Activated naive CD8-positive, alpha-beta T cell treated with anti-CD3 and anti-CD28 coated beads, Interleukin-2, amount 50 U/mL, for 16 hours (primary cell): ENCODE data around the gene TNFRSF6B.
"Not testable (repeated sequence)": the region's sequence is repeated elsewhere in the genome, so short reads cannot be mapped to it uniquely, and the experiment has no call there.

Source experiments
- DNase-seq: peaks from one replicate; pipeline ENCODE4 v3.0.0-alpha.2; 2020; ENCODE audit warnings: low read depth, low spot score

Gene TNFRSF6B

DNA sequence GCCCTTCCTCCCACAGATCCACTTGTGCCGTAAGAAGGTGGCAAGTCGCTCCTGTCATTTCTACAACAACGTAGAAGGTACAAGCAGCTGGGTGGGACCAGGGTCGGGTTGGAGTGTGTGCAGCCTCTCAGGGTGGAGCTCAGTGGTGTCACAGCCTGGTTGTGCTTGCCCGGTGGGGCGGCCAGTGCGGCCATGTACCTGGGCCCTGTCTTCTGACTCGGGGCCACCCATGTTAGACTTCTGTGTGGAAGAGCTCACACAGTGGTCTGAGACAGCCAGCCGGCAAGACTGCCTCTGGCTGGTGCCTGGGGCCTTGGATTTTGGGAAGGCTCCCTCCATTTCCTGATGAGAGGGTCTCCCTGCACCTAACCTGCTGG, 33.7 kb upstream of the TNFRSF6B start:
- no peak for DNase-seq

DNA sequence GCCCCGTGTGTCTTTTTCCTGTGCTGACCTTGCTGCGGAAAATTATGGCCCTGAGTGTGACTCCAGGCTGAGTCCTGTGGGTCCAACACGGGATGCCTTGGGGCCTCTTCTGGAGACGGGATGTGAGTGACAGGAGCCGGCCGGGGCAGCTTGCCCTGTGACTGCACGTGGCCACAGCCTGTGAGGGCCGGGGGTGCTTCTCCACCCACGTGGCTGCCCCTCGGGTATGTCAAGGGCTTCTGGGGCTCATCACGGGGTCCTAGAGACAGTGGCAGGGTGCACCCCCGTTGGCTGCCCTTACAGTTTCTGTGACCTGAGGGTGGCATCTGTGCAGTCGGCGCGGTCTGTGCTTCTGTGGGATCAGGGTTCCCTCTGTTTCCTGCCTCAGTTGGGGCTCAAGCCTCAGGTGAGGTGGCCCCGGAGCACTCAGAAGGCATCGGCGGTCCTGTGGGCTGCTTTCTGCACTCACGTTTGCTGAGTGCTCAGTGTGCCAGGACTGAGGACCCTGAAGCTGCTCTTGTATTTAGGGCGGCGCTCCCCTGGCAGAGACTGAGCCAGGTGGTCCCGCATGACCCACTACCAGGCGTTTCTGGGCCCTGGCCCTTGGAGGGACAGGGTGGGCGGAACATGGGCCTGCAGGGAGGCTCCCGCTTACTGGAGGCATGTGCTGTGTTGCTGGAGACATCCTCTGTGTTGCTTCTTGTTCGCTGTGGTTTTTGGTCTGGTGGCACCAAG, 33.0 kb upstream of the TNFRSF6B start:
- DNase-seq, result no peak

DNA sequence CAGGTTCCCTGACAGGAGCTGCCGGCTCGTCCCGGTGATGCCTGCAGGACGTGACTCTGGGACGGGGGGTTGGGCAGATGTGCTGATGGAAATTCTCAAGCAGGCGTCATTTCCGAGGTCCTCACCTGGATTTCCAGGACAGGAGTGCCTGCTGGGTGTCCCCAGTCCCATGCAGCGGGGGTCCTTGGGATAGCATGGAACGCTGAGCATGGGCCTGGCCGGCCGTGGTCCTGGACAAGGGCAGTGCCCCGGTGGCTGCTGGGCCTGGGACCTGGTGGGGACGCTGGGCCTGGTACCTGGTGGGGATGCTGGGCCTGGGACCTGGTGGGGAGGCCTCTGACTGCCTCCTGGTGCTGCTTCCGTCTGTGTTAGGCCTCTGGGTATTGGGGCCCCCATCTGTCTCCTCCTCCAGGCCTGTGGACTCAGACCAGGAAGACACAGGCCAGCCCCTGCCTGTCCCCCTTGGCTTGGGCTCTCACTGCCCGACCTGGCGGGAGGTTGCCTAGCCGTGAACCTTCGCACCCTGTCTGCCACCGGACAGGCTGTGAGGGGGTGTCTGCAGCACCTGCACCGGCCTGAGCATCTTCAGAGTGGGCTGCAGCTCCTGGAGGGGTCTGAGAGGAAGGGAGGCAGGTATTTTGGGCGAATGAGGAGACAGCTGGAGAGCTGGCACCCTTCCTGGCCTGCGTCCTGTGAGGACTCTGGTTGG, 32.2 kb upstream of the TNFRSF6B start:
- no peak for DNase-seq

DNA sequence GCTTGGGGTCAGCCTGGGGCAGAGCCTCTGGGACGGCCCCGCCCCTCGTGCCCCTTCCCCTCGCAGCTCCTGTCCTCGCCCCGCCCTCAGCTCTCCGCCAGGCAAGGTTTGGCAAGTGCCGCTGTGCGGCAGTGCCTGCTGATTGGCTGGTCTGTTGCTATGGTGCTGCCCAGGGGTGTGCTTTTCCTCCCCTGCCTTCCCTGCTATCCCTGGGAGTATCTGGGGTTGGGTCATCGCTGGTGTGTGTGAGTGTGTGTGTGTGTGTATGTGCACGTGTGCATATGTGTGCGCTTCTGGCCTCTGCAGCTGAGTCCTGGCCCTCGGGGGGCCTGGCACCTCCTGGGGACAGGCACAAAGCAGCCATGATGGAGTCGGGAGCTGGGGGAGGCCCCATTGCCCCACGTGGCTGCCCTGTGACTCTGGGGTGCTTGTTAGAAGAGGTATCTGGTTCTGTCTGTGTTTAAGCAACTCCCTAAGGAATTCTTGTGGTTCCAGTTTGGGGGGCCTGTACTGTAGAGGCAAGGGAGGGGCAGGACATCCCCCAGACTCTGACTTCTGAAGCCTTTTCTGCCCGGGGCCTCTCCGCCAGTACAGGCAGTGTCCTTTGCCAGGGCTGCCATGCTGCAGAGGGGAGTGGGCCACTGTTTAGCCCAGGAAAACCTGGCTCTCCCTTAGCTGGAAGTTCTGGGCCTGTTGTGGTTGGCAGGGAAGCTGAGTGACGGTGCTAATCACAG, 31.4 kb upstream of the TNFRSF6B start:
- no peak for DNase-seq

DNA sequence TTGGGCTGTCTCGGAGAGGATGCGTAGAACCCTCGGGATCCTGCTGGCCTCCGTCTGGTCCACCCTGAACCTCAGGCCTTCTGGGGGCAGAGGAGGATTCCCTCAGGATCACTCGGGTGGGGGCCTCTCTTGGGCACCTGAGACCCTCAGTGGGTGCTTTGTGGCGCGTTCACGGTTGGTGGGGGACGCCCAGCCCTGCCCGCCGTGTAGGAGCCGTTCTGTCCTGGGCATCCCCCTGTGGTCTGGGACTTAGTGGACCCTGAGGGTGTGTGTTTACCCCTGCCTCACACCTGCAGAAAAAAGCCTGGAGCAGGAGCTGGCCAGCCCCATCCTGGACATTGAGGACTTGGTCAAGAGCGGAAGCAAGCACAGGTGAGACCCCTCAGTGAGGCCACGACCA, 30.7 kb upstream of the TNFRSF6B start:
- no peak for DNase-seq

DNA sequence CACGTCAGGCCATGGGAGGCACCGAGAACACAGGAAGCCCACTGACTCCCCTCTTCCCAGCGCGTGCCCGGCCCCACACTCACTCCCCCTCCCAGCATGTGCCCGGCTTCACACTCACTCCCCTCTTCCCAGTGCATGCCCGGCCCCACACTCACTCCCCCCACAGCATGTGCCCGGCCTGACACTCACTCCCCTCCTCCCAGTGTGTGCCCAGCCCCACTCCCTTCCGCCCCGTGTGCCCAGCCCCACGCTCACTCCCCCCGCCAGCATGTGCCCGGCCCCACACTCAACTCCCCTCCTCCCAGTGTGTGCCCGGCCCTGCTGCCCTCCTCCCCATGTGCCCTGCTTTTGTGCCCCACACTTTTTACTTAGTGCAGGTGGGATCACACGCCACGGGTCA, 28.6 kb upstream of the TNFRSF6B start:
- DNase-seq, result no peak

DNA sequence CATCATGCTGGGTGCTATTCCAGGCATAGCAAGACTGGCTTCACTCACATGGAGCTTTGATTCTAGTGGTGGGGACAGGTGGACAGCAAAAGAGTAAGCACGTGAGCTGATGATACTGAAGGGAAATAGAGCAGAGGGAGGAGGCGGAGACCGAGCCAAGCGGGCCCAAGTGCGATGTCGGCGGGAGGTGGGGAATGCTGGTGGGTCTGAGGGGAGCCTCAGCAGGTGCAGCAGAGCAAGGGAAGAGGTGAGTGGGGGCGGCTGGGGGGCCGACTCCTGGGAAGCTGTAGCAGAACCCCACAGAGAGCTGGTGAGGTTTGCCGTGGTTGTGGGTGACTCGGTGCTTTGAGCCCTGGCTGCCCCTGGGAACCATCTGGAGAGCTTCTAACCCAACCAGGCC, 28.1 kb upstream of the TNFRSF6B start:
- no peak for DNase-seq

DNA sequence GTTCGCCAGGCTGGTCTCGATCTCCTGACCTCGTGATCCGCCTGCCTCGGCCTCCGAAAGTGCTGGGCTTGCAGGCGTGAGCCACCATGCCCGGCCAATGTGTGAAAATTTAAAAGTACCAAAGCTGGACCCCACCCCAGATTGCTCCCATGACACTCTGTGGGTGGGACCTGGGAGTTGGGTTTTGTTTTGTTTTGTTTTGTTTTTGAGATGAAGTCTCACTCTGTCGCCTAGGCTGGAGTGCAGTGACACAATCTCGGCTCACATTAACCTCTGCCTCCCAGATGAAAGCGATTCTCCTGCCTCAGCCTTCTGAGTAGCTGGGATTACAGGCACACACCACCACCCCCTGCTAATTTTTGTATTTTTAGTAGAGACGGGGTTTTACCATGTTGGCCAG, 24.8 kb upstream of the TNFRSF6B start:
- DNase-seq, result not testable (repeated sequence)

DNA sequence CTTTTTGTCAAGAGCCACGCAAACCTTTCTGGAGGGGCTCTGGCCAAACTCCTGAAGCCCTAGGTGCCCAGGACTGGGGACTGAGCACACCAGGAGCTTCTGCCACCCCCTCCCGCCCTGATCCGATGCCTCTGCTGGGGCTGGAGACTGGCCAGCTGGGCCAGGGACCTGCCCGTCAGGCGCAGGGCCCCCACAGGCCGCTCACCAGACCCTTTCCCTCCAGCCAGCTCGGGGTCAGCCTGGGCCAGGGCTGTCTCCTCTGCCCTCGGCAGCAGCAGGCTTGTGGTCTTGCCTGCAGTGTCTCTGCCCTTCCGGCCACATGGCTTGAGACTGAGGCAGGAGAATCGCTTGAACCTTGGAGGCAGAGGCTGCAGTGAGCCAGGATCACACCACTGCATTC, 23.8 kb upstream of the TNFRSF6B start:
- no peak for DNase-seq

DNA sequence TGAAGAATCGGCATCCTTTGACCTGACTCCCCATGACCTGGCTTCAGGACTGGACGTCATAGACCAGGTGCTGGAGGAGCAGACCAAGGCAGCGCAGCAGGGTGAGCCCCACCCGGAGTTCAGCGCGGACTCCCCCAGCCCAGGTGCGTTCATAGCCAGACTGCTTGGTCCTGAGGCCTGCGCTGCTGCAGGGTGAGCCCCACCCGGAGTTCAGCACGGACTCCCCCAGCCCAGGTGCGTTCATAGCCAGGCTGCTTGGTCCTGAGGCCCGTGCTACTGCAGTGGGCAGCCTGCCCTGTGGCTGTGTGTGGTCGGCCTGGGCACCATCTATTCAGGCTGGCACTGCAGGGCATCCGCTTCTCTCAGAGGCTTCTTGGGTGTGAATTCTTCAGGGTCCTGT, 22.5 kb upstream of the TNFRSF6B start:
- DNase-seq, result no peak

DNA sequence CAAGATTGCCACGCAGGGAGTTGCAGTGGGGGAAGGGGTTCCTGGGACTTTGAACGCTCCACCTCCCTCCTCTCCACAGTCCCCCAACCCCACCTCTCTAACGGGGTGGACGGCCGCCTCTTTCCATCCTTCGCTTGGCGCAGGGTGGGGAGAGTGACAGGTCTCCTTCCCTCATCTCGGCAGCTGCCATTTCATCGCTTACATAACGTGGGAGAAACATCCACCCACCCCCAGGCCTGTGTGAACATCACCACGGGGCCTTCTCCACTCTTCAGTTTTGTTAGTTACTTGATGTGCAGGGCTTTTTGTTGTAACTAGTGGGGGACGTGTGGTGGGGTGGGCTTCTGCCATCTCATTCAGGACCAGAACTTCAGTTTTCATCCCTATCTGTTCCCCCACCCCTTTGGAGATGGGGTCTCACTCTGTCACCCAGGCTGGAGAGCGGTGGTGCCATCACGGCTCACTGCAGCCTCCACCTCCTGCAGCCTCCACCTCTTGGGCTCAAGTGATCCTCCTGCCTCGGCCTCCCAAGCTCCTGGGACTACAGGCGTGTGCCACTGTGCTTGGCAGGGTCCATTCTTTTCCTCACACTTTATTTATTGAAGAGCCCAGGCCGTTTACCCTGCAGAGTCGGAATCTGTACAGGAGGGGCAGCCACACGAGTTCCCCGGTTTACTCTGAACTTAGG, 20.6 kb upstream of the TNFRSF6B start:
- DNase-seq, result no peak

DNA sequence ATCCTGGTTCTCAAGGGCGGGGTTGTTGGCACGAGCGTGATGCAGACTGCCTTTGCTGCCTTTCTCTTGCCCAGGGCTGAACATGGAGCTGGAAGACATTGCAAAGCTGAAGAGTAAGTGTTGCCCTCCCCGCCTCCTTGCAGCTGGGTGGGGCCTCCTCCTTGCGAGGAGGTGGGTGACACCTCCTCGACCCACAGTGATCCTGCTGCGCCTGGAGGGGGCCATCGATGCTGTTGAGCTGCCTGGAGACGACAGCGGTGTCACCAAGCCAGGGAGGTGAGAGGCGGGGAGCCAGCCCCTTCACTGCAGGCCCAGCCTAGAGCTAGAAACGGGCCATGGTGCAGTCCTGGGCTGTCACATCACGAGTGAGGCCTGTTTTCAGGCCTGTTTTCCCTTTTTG, 18.4 kb upstream of the TNFRSF6B start:
- no peak for DNase-seq

DNA sequence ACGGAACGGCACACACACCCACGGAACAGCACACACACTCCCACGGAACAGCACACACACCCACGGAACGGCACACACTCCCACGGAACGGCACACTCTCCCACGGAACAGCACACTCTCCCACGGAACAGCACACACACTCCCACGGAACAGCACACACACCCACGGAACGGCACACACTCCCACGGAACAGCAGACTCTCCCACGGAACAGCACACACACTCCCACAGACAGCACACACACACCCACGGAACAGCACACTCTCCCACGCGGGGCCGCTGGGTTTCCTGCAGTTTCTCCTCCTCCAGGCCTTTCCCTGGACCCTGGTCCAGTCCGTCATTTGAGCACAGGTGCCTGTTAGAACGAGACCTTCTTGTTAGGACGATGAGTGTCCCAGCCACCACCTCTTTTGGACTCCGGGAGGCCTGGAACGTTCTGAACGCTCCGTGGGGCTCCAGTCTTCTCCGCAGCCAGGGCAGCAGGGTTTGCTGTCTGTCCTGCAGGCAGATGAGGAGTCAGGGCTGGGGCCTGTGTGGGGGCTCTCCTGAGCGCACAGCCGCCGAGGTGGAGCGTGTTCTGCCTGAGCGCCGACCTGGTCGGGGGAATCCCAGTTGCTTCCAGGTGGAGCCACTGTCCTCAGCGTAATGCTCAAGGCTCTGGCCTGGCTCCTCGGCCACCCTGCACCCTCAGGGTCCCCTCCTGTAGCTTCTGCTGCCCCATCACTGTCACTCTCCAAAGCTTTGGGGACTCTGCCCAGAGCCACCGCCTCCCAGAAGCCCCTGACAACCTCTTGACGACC, 17.6 kb upstream of the TNFRSF6B start:
- no peak for DNase-seq

DNA sequence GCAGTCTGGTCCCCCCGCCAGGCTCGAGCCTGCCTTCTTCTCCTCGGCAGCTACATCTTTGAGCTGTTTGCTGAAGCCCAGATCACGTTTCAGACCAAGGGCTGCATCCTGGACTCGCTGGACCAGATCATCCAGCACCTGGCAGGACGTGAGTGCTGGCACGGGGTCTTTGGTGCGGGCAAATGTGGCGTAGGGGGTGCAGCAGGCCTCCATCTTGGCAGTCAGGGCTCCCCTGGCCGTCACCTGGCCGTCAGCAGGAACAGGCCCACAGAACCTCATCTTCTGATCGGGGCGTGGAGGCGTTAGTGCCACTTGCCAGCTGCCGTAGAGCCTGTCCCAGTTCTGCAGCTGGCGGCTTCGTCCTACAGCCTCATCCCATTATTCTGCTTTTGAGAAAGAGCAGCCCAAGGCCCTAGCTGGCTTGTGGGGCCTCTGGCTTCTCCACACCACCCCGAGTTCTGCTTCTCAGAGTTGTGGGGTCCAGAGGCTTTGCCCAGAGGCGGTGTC, 16.6 kb upstream of the TNFRSF6B start:
- DNase-seq, result no peak

DNA sequence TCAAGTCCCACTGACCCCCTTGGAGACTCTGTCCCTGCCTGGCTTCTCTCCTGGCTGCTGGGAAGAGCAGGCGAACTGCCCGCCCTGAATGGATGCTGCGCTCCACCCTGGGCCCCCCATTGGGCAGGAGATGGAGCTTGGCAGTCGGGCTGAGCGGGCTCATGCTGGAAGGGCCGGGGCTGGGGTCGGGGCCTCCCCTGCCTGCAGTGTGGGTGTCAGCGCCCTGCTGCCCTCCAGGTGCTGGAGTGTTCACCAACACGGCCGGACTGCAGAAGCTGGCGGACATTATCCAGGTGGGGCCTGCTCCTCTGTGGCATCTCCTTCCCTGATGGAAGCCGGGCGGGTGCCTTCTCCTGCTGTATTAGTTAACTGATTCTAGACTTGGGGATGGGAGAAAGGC, 16.0 kb upstream of the TNFRSF6B start:
- no peak for DNase-seq

DNA sequence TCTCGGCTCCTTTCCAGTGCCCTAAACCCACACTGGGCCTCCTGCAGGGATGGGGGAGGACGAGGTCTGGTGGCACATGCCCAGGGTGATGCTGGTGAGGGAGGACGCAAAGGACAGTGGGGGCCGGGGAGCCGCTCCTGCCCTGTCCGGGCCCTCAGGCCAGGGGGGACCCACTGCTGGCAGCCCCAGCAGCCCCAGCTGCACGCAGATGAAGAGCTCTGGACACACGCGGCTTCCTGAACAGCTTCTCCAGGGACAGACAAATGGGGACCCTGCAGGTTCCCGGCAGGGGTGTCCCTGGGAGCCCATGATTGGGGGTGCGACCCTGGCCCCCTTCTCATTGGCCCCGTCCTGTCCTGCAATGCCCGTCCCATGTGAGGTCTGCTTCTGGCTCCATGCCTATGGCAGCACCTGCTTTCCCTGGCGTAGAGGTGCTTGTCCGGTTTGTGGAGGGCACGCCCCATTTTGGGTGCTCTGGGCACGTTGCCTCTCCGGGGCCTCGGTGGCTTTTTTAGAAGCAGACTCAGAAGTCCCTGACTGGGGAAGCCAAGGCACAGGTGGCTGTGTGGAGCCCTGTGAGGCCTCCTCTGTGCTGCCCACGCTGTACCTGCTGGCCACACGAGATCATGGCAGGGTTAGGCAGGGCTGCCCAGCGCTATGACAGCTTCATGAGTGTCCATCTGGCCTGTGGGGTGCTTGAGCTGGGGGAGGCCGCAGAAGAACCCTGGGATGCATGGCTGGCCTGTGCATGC, 15.4 kb upstream of the TNFRSF6B start:
- DNase-seq, result no peak

DNA sequence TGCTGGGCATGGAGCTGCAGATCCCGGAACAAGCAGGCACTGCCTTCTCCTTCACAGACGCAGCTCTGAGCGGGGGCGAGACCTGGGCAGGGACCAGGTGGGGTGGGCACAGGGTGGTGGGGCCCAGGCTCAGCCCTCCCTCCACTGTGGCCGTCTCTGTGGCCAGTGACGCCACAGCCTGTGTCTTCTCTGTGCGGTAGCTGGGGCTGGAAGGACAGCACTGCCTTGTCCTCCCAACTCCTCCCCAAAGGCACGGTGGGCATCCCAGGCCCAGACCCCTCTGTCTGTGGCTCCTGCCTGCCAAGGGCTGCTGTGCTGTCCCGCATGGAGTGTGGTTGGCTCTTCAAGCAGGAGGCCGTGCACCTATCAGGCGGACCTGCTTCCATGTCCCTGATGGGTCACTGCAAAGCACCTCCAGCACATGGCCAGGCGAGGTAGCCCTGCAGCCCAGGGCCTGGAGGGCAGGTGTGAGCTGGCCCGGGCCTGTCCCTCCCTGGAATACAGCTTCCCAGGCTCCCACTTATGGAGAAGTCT, 14.8 kb upstream of the TNFRSF6B start:
- DNase-seq, result no peak

DNA sequence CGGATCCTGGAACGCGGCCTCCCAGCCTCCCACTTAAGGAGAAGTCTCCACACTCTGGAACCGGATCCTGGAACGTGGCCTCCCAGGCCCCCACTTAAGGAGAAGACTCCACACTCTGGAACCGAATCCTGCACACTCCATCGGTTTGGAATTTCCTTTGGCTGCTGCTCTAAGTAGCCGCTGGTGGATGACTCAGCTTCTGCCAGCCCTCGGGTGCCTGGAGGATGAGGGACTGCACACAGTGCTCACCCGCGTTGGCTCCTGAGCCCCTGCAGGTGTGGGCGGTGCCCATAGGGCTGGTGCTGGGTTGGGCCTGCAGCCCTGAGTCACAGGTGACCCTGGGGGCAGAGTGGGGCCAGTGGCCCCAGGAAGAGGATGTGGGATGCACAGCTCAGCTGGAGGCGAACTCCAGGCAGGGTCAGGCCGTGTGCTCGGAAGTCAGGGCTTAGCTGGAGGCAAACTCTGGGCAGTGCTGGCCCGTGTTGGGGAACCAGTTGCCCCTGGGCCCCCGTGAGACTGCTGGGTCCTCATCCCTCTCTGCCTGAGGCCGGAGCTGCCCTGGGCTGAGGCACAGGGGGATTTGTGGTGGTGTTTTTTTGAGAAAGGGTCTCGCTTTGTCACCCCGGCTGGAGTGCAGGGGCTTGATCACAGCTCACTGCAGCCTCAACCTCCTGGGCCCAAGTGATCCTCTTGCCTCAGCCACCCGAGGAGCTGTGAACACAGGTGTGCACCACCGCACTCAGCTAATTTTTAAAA, 13.9 kb upstream of the TNFRSF6B start:
- DNase-seq, result no peak

DNA sequence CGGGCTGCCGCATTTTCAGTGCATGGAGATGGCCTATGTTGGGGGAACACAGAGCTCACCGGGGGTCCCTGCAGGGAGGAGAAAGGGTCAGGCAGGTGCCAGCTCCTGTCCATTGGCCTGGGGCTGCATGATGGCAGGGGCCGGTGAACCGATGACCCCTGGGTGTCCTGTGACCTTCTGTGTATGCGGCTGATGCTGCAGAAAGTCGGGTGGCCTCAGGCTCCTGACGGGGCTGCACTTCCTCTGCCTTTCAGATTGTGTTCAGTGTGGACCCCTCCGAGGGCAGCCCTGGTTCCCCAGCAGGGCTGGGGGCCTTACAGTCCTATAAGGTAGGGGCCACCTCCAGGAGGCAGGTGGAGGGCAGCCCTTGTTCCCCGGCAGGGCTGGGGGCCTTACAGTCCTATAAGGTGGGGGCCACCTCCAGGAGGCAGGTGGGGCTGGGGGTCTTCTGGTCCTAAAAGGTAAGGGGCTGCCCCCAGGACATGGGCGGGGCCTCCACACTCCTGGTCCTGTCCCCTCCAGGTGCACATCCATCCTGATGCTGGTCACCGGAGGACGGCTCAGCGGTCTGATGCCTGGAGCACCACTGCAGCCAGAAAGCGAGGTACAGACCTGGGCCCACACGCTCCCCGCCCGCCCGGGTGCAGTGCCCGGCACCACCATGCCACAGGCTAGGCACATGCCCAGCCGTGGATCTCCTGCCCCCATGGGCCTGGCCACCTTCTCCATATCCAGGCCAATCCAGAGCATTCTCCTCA, 11.0 kb upstream of the TNFRSF6B start:
- no peak for DNase-seq
